Measurements from ENCODE around the gene SNAP23. TPM values are rescaled to one million over a fixed set of nuclear protein-coding genes. Genes with fewer than 3 reads are reported as not detected.

The SNAP23 gene
- polyA plus RNA-seq, 1 donor from 2014 or later = 40.7 TPM

GRCh38 chr15:42465520-42466259 lies 29.7 kb upstream of the SNAP23 start:
- H3K4me2 ChIP-seq (ENCODE audit: low read length) = no peak overlapping the region
- no peak overlapping the region for H3K27ac ChIP-seq (ENCODE audit: low read length)
- H4K20me1 ChIP-seq (ENCODE audit: insufficient read depth) = no peaks in the 10 kb centered on the region
- no peaks in the 10 kb centered on the region for H3K36me3 ChIP-seq (ENCODE audit: insufficient read depth, low read length)
- H3K9ac ChIP-seq (ENCODE audit: low read length) = no peak overlapping the region
- H3K4me3 ChIP-seq (ENCODE audit: low read length) = no peak overlapping the region
- no peak overlapping the region for H2AFZ ChIP-seq (ENCODE audit: low read depth, low read length)
- no peaks in the 10 kb centered on the region for H3K9me2 ChIP-seq (ENCODE audit: insufficient read depth, low read length)
- no peaks in the 10 kb centered on the region for H3K79me2 ChIP-seq (replicated peaks; ENCODE audit: insufficient read depth, low read length)
- H3K9me3 ChIP-seq (ENCODE audit: low read length) = no peaks in the 10 kb centered on the region
- TF ChIP-seq TAF1 (IDR thresholded peaks at IDR 0.05; ENCODE audit: low read depth) (no peak), RAD21 (conservative IDR thresholded peaks at IDR 0.05) (no peak), CTCF (IDR thresholded peaks at IDR 0.05; ENCODE audit: poor library complexity, severe bottlenecking) (no peak), EP300 (conservative IDR thresholded peaks at IDR 0.05; ENCODE audit: poor library complexity, severe bottlenecking) (no peak), REST (IDR thresholded peaks at IDR 0.05; ENCODE audit: borderline replicate concordance) (no peak), SMC3 (conservative IDR thresholded peaks at IDR 0.05; ENCODE audit: poor library complexity) (no peak), EZH2 (IDR thresholded peaks at IDR 0.05; ENCODE audit: borderline replicate concordance, insufficient read depth, low read length, poor library complexity, severe bottlenecking) (no peak), MXI1 (conservative IDR thresholded peaks at IDR 0.05; ENCODE audit: poor library complexity, severe bottlenecking) (no peak), POLR2AphosphoS5 (IDR thresholded peaks at IDR 0.05) (no peak)
- no peaks in the 10 kb centered on the region for H3F3A ChIP-seq (ENCODE audit: insufficient read depth, low read length, poor library complexity, severe bottlenecking)
- H3K27me3 ChIP-seq (ENCODE audit: insufficient read depth, low read depth, low read length) = no peaks in the 10 kb centered on the region

GRCh38 chr15:42471002-42471401 lies 24.4 kb upstream of the SNAP23 start:
- no peak overlapping the region for H3K27ac ChIP-seq (ENCODE audit: low read length)

More at GRCh38 chr15:42471002-42471401, 24.4 kb upstream of the SNAP23 start:
- TF ChIP-seq POLR2AphosphoS5 (IDR thresholded peaks at IDR 0.05) (no peak), REST (IDR thresholded peaks at IDR 0.05; ENCODE audit: borderline replicate concordance) (no peak), EZH2 (IDR thresholded peaks at IDR 0.05; ENCODE audit: borderline replicate concordance, insufficient read depth, low read length, poor library complexity, severe bottlenecking) (no peak), MXI1 (conservative IDR thresholded peaks at IDR 0.05; ENCODE audit: poor library complexity, severe bottlenecking) (no peak), CTCF (IDR thresholded peaks at IDR 0.05; ENCODE audit: poor library complexity, severe bottlenecking) (no peak), EP300 (conservative IDR thresholded peaks at IDR 0.05; ENCODE audit: poor library complexity, severe bottlenecking) (no peak), TAF1 (IDR thresholded peaks at IDR 0.05; ENCODE audit: low read depth) (no peak), SMC3 (conservative IDR thresholded peaks at IDR 0.05; ENCODE audit: poor library complexity) (no peak), RAD21 (conservative IDR thresholded peaks at IDR 0.05) (no peak)
- H3K79me2 ChIP-seq (replicated peaks; ENCODE audit: insufficient read depth, low read length) = peaks cover 4% of the 10 kb centered on the region
- H3K36me3 ChIP-seq (ENCODE audit: insufficient read depth, low read length) = no peaks in the 10 kb centered on the region
- H3K4me3 ChIP-seq (ENCODE audit: low read length) = no peak overlapping the region
- no peaks in the 10 kb centered on the region for H3F3A ChIP-seq (ENCODE audit: insufficient read depth, low read length, poor library complexity, severe bottlenecking)
- no peaks in the 10 kb centered on the region for H3K9me2 ChIP-seq (ENCODE audit: insufficient read depth, low read length)
- H2AFZ ChIP-seq (ENCODE audit: low read depth, low read length) = no peak overlapping the region
- no peak overlapping the region for H3K4me2 ChIP-seq (ENCODE audit: low read length)
- no peaks in the 10 kb centered on the region for H4K20me1 ChIP-seq (ENCODE audit: insufficient read depth)
- no peaks in the 10 kb centered on the region for H3K9me3 ChIP-seq (ENCODE audit: low read length)
- no peak overlapping the region for H3K9ac ChIP-seq (ENCODE audit: low read length)
- H3K27me3 ChIP-seq (ENCODE audit: insufficient read depth, low read depth, low read length) = no peaks in the 10 kb centered on the region
